Colonic mucosa (tissue), 4 donors: Measurements from ENCODE around the gene DYNLT4. TPM values are rescaled to one million over a fixed set of nuclear protein-coding genes. Genes with fewer than 3 reads are reported as not detected.
"Not testable (repeated sequence)": the region's sequence is repeated elsewhere in the genome, so short reads cannot be mapped to it uniquely, and the experiment has no call there.

Experiments
- DNase-seq: peaks from one replicate; pipeline ENCODE4 v3.0.0-alpha.2; 2020
- H3K27ac ChIP-seq: fragments of 200-600 bp; one replicate; pipeline ENCODE4 v1.8.0; 2021
- H3K27me3 ChIP-seq: fragments of 200-600 bp; one replicate; pipeline ENCODE4 v1.8.0; 2021
- H3K36me3 ChIP-seq: fragments of 200-600 bp; one replicate; pipeline ENCODE4 v1.8.0; 2021
- H3K4me1 ChIP-seq: fragments of 200-600 bp; one replicate; pipeline ENCODE4 v1.8.0; 2021; ENCODE audit warnings: mild to moderate bottlenecking
- H3K4me3 ChIP-seq: fragments of 200-600 bp; one replicate; pipeline ENCODE4 v1.8.0; 2021
- H3K9ac ChIP-seq, 2 donors: one replicate each; pipeline ENCODE4 v1.7.0; 2013; ENCODE audit warnings: control low read depth in 2 of 2, low read depth in 2 of 2, low read length in 2 of 2
- H3K9me3 ChIP-seq: fragments of 200-600 bp; one replicate; pipeline ENCODE4 v1.8.0; 2021
- intact Hi-C: fragments of 100-400 bp; cut with DNase I; formaldehyde crosslinking; loops from one replicate; pipeline ENCODE4 v1.14.1; 2022
- total RNA-seq, 2 donors: library from RNA; stranded (reverse); fragmentation: NEBNext Ultra II Directional in 1 of 2; extraction: Animal tissue kit (Norgen Biotek cat#: 25700) in 1 of 2; gene quantifications; one replicate each; pipeline ENCODE4 v1.2.1, GENCODE V29; 2021
- TF ChIP-seq, protein P1 (sequence below): fragments of 200-600 bp; IDR thresholded peaks from one replicate; pipeline ENCODE4 v1.8.0; 2022; ENCODE audit warnings: antibody characterized with exemption, mild to moderate bottlenecking
- donor health status: healthy.
- donor health status: DM: no; HTN: no; CAD: no.
- donor health status: DM: no; HTN: no; CAD: no.

Gene DYNLT4
- total RNA-seq, 2 donors from 2014 or later = 0.35 to 0.56 TPM

DNA sequence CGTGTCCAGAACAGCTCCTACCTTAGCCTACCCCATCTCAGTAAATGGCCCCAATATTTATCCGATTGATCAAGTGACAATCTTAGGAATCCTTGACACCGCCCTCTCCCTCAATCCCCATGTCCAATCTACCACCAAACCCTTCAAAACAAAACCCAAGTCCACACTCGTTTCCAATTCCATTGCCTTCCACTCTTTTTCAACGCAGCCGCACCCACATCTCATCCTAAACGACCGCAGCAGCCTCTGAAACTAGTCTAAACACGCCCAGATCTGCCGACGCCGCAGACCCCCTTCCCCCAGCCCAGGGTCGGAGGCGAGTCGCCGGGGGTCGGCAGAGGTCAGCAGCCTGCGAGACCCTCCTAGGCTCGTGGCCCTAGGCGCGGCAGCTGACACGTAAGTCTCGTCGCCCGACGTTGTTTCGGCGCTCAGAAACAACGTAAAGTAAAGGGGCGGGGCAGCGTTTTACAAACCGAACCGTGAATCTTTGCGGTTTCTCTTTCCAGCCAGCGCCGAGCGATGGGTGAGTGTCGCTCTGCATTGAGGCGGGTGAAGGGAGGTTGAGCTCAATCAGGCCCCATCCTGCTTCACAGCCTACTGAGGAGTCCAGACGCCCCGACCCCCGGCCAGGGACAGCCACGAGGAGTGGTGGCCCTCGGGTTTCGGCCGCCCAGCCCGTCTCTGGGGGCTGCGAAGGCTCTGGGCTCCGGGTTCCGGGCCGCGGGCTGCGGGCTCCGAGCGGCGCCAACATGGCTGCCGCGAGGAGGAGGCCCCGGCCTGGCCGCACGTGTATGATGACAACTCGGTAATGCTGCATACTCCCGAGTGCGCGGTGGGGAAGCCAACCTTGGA is 31.8 kb downstream of the DYNLT4 start, which contains the start of gene RPS8:
RPS8 (plus strand) TSS at position 463 of the 852 bp plus-strand sequence; CDS start at position 520, 57 bp downstream.
- Histone ChIP-seq H3K4me3 (peak within 1 kb of the TSS; percentile 70), H3K27me3 (no peaks in the 10 kb centered on the region), H3K4me1 (peaks cover 6% of the 10 kb centered on the region), H3K9ac (peak within 1 kb of the TSS; percentile 92 to 95), H3K9me3 (no peaks in the 10 kb centered on the region), H3K27ac (peak within 1 kb of the TSS; percentile 81), H3K36me3 (peaks cover 19% of the 10 kb centered on the region)
- DNase-seq = peak; percentile 95
- intact Hi-C loops = no loop called here
- TF ChIP-seq, protein P1, sequence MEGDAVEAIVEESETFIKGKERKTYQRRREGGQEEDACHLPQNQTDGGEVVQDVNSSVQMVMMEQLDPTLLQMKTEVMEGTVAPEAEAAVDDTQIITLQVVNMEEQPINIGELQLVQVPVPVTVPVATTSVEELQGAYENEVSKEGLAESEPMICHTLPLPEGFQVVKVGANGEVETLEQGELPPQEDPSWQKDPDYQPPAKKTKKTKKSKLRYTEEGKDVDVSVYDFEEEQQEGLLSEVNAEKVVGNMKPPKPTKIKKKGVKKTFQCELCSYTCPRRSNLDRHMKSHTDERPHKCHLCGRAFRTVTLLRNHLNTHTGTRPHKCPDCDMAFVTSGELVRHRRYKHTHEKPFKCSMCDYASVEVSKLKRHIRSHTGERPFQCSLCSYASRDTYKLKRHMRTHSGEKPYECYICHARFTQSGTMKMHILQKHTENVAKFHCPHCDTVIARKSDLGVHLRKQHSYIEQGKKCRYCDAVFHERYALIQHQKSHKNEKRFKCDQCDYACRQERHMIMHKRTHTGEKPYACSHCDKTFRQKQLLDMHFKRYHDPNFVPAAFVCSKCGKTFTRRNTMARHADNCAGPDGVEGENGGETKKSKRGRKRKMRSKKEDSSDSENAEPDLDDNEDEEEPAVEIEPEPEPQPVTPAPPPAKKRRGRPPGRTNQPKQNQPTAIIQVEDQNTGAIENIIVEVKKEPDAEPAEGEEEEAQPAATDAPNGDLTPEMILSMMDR = no peak

DNA sequence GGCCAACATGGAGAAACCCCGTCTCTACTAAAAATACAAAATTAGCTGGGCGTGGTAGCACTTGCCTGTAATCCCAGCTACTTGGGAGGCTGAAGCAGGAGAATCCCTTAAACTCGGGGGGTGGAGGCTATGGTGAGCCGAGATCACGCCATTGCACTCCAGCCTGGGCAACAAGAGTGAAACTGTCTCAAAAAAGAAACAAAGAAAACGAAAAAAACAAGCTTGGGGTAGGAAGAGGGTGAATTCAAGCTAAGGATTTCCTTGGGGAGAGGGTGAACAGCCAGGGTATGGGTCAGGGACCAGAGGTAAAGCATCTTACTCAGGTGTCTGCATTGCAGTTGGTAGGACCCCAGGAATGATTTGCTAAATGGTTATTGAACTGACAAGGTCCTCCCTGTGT is 40.7 kb downstream of the DYNLT4 start:
- DNase-seq, H3K27me3 ChIP-seq, H3K9ac ChIP-seq, H3K36me3 ChIP-seq, H3K27ac ChIP-seq, H3K4me3 ChIP-seq, intact Hi-C loops, H3K4me1 ChIP-seq, H3K9me3 ChIP-seq: not testable (repeated sequence)

GRCh38 chr1:44760876-44761275 is 46.3 kb downstream of the DYNLT4 start:
- H3K27ac ChIP-seq = no peak overlapping the region

DNA sequence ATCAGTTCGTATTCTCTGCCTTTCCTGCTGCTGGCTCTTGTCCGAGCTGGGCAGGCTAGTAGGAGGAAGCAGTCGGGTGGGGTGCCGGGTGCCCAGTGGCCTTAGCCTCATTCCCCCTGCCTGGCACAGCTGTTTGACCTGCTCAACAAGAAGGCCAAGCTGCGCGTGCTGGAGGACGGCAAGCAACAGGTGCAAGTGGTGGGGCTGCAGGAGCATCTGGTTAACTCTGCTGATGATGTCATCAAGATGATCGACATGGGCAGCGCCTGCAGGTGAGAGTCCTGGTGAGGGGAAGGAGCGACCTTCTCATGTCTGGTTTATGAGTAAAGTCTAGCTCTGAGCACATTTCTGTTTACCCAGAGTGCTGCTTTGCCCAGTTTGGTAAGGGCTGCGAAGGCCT is 48.1 kb downstream of the DYNLT4 start:
- no peaks in the 10 kb centered on the region for H3K4me1 ChIP-seq
- intact Hi-C loops = no loop called here

More at GRCh38 chr1:44760876-44761275, 46.3 kb downstream of the DYNLT4 start:
- H3K27me3 ChIP-seq = no peaks in the 10 kb centered on the region
- no peak overlapping the region for H3K4me3 ChIP-seq
- H3K9me3 ChIP-seq = no peaks in the 10 kb centered on the region
- no peaks in the 10 kb centered on the region for H3K36me3 ChIP-seq
- no peak overlapping the region for H3K9ac ChIP-seq
- intact Hi-C loops = no loop called here
- TF ChIP-seq, protein P1 = no peak
- no peak for DNase-seq
- no peaks in the 10 kb centered on the region for H3K4me1 ChIP-seq

DNA sequence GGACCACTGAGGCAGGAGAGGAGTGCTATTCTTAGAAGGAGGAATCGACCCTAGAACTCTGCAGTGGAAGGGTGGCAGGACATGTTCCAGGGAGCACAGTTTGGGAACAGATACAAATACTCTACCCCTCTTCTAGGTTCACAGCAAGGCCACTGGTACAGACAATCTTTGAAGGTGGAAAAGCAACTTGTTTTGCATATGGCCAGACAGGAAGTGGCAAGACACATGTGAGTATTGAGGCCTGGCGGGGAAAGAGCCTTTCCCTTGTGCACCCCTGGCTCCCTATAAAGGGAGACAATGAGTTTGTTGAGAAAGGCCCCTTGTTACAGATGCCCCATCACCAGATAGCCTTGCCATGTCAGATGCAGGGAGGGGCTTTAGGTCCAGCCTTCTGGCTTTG is 49.7 kb downstream of the DYNLT4 start:
- H3K9me3 ChIP-seq = no peaks in the 10 kb centered on the region
- H3K4me1 ChIP-seq = no peaks in the 10 kb centered on the region
- no peaks in the 10 kb centered on the region for H3K27me3 ChIP-seq
- no peak overlapping the region for H3K27ac ChIP-seq
- no peak overlapping the region for H3K9ac ChIP-seq
- H3K4me3 ChIP-seq = no peak overlapping the region
- H3K36me3 ChIP-seq = no peaks in the 10 kb centered on the region
- TF ChIP-seq, protein P1 = no peak
- intact Hi-C loops = no loop called here
- no peak for DNase-seq

More for the DNA sequence above, 48.1 kb downstream of the DYNLT4 start:
- TF ChIP-seq, protein P1 = no peak
- H3K36me3 ChIP-seq = no peaks in the 10 kb centered on the region
- no peak overlapping the region for H3K27ac ChIP-seq
- no peak overlapping the region for H3K4me3 ChIP-seq
- H3K9me3 ChIP-seq = no peaks in the 10 kb centered on the region
- DNase-seq = no peak
- no peak overlapping the region for H3K9ac ChIP-seq
- no peaks in the 10 kb centered on the region for H3K27me3 ChIP-seq

Other genes with a start within 250 kb of the DYNLT4 start
- gene TMEM53, start 132.9 kb downstream of the DYNLT4 start, total RNA-seq = 10 to 100 TPM; 26.4 to 29.6 TPM
- 1 to 10 TPM; 1.3 to 5.1 TPM for gene ARMH1, start 132.6 kb downstream of the DYNLT4 start, total RNA-seq
- not detected for gene RNU5D-1, start 76.2 kb downstream of the DYNLT4 start, total RNA-seq
- gene KIF2C, start 67.5 kb downstream of the DYNLT4 start, total RNA-seq = 10 to 100 TPM; 13.6 to 33.2 TPM
- gene RPS8, start 31.8 kb downstream of the DYNLT4 start, total RNA-seq = 1,000 to 10,000 TPM; 1,574 to 1,589 TPM
- 10 to 100 TPM; 26.0 to 58.9 TPM for gene BEST4, start 19.2 kb downstream of the DYNLT4 start, total RNA-seq
- gene PLK3, start 7.0 kb downstream of the DYNLT4 start, total RNA-seq = 1 to 10 TPM; 7.7 to 8.8 TPM
- 1 to 10 TPM; 1.6 to 2.5 TPM for gene BTBD19, start 1.2 kb upstream of the DYNLT4 start, total RNA-seq
- gene PTCH2, start 35.9 kb upstream of the DYNLT4 start, total RNA-seq = under 1 TPM; 0.48 to 0.52 TPM
- gene EIF2B3, start 179.2 kb upstream of the DYNLT4 start, total RNA-seq = 10 to 100 TPM; 10.9 to 22.7 TPM
- 100 to 1,000 TPM in 1 of 2 donors, 10 to 100 TPM in 1; 89.1 to 103 TPM for gene HECTD3, start 204.0 kb upstream of the DYNLT4 start, total RNA-seq
- 10 to 100 TPM; 41.7 to 43.5 TPM for gene UROD, start 204.9 kb upstream of the DYNLT4 start, total RNA-seq